ENCODE results near the gene ATP6V1G1. TPM values are rescaled to one million over a fixed set of nuclear protein-coding genes. Genes with fewer than 3 reads are reported as not detected.

The ATP6V1G1 gene
- total RNA-seq, 1 donor, result 128 TPM

GRCh38 chr9:114580609-114581193, 6.9 kb upstream of the ATP6V1G1 start:
- H3K4me3 ChIP-seq (ENCODE audit: low read depth, low read length), result no peak overlapping the region

GRCh38 chr9:114583371-114584155, 4.0 kb upstream of the ATP6V1G1 start:
- H3K4me3 ChIP-seq (ENCODE audit: low read depth, low read length), result no peak overlapping the region
- no peak for DNase-seq (ENCODE audit: low read depth)

More at GRCh38 chr9:114580609-114581193, 6.9 kb upstream of the ATP6V1G1 start:
- no peak for TF ChIP-seq CTCF (IDR thresholded peaks at IDR 0.05; ENCODE audit: insufficient read depth, low read length)
- no peak for DNase-seq (ENCODE audit: low read depth)

GRCh38 chr9:114588210-114588609, 641 bp downstream of the ATP6V1G1 start:
- peak; percentile 59 for DNase-seq (ENCODE audit: low read depth)
- TF ChIP-seq CTCF (IDR thresholded peaks at IDR 0.05; ENCODE audit: insufficient read depth, low read length), result no peak
- H3K4me3 ChIP-seq (ENCODE audit: low read depth, low read length), result peak overlapping the region; percentile 98

More at GRCh38 chr9:114583371-114584155, 4.0 kb upstream of the ATP6V1G1 start:
- no peak for TF ChIP-seq CTCF (IDR thresholded peaks at IDR 0.05; ENCODE audit: insufficient read depth, low read length)

- peak; percentile 54 for DNase-seq (ENCODE audit: low read depth)
- TF ChIP-seq CTCF (IDR thresholded peaks at IDR 0.05; ENCODE audit: insufficient read depth, low read length), result no peak
- peak overlapping the region; percentile 98 for H3K4me3 ChIP-seq (ENCODE audit: low read depth, low read length)
Observed at GRCh38 chr9:114588651-114589526, 1.3 kb downstream of the ATP6V1G1 start.

- DNase-seq (ENCODE audit: low read depth), result no peak
- no peak overlapping the region for H3K4me3 ChIP-seq (ENCODE audit: low read depth, low read length)
- TF ChIP-seq CTCF (IDR thresholded peaks at IDR 0.05; ENCODE audit: insufficient read depth, low read length), result no peak
Observed at GRCh38 chr9:114590328-114590727, 2.8 kb downstream of the ATP6V1G1 start.

- H3K4me3 ChIP-seq (ENCODE audit: low read depth, low read length), result no peak overlapping the region
Observed at GRCh38 chr9:114591291-114591787, 3.8 kb downstream of the ATP6V1G1 start.

More at GRCh38 chr9:114591291-114591787, 3.8 kb downstream of the ATP6V1G1 start:
- no peak for TF ChIP-seq CTCF (IDR thresholded peaks at IDR 0.05; ENCODE audit: insufficient read depth, low read length)
- peak; percentile 30 for DNase-seq (ENCODE audit: low read depth)

Data from fibroblast of the aortic adventitia (primary cell).